Stomach (tissue), 9 donors: Measurements from ENCODE around the gene ECPAS. TPM values are rescaled to one million over a fixed set of nuclear protein-coding genes. Genes with fewer than 3 reads are reported as not detected.

Source experiments
- DNase-seq, 2 donors: peaks; one replicate each; pipeline versions ENCODE4 v3.0.0 to v3.0.0-alpha.2; 2013 to 2019
- H3K27ac ChIP-seq, 5 donors: fragments of 200-600 bp in 4 of 5; sonication (generic) in 4 of 5; one replicate each; pipeline ENCODE4 v1.5.1; 2013 to 2019; ENCODE audit warnings: mild to moderate bottlenecking in 1 of 5, moderate library complexity in 1 of 5
- H3K27me3 ChIP-seq, 3 donors: fragments of 200-600 bp; sonication (generic); one replicate each; pipeline ENCODE4 v1.5.1; 2017 to 2019; ENCODE audit warnings: mixed run types in 1 of 3
- H3K36me3 ChIP-seq, 4 donors: fragments of 200-600 bp; sonication (generic); 1 replicate in 3 of 4; 2 replicates in 1 of 4; pipeline ENCODE4 v1.5.1; 2016 to 2019
- H3K4me1 ChIP-seq, 4 donors: fragments of 200-600 bp; sonication (generic); one replicate each; pipeline ENCODE4 v1.5.1; 2016 to 2019
- H3K4me3 ChIP-seq, 4 donors: fragments of 200-600 bp; sonication (generic) in 3 of 4; one replicate each; pipeline ENCODE4 v1.5.1; 2016 to 2019; ENCODE audit warnings: mild to moderate bottlenecking in 1 of 4
- H3K9me3 ChIP-seq, 4 donors: fragments of 200-600 bp; sonication (generic); one replicate each; pipeline ENCODE4 v1.5.1; 2016 to 2019
- CTCF ChIP-seq, 7 experiments: fragments of 450-650 bp in 4 of 7; fragments of 200-600 bp in 3 of 7; sonication (generic) in 3 of 7; IDR thresholded peaks; one replicate each; pipeline ENCODE4 v1.5.1; 2016 to 2019; ENCODE audit warnings: antibody characterized with exemption in 7 of 7, control low read depth in 2 of 7, mild to moderate bottlenecking in 1 of 7
- EP300 ChIP-seq: sonication (generic); formaldehyde crosslinking; IDR thresholded peaks from one replicate; pipeline ENCODE4 v1.6.1; 2017; ENCODE audit warnings: antibody characterized with exemption
- POLR2A ChIP-seq, 4 donors: fragments of 450-650 bp; IDR thresholded peaks; one replicate each; pipeline ENCODE4 v1.6.1; 2016; ENCODE audit warnings: antibody characterized with exemption in 4 of 4, control low read depth in 2 of 4, mild to moderate bottlenecking in 1 of 4, moderate library complexity in 1 of 4
- POLR2AphosphoS5 ChIP-seq, 3 donors: sonication (generic); formaldehyde crosslinking; IDR thresholded peaks; one replicate each; pipeline ENCODE4 v1.6.1; 2016; ENCODE audit warnings: antibody characterized with exemption in 3 of 3
- WGBS, 5 donors: extraction: QIAGEN DNeasy Blood & Tissue Kit in 3 of 5; methylation state at CpG; one replicate each; pipeline versions ENCODE4 v1.1.5 to v1.1.7; 2013 to 2018; 5-methylcytosine and 5-hydroxymethylcytosine counted together
- intact Hi-C: fragments of 100-400 bp; cut with DNase I; formaldehyde crosslinking; loops from one replicate; pipeline ENCODE4 v1.15.1; 2023; ENCODE audit warnings: low total_unique reads
- polyA plus RNA-seq, 3 donors: library from polyadenylated mRNA; stranded (reverse); fragments of 200-250 nt; gene quantifications; one replicate each; pipeline ENCODE4 v1.2.3, GENCODE V29; 2013
- total RNA-seq, 5 donors: library from RNA; depleted of rRNA; stranded (reverse); fragments of >200 nt; gene quantifications; one replicate each; pipeline versions ENCODE4 v1.1.0 to v1.2.3, GENCODE V29; 2014 to 2016
- donor health status: healthy with polysubstance abuse.
- donor health status: Bipolar disorder and iron deficiency.
- donor health status: healthy.

The ECPAS gene
- total and polyA plus RNA-seq, 8 donors, result 13.6 to 147 (median 51.2) TPM

DNA sequence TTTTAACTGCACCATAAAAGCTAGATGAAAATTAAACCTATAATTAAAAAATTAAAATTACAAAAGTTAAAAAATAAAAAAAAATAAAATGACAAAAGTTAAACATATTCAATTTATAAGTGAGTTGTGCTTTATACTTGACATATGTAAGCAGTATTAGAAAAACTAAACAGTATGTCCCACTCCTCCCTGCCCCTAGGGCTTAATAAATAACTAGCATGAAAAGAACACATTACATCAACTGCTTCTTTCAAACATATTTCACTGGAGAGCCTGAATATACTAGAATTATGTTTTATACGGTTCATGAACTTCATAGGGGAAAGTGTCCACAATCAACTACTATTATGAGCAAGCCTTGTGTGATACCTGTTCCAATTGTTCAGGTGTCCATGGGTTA lies 47.6 kb downstream of the ECPAS start:
- intact Hi-C loops, result no loop called here
- Histone ChIP-seq H3K4me3 (no peak overlapping the region), H3K27me3 (no peaks in the 10 kb centered on the region), H3K36me3 (peaks cover 34 to 91% (median 88%) of the 10 kb centered on the region in 4 donors), H3K4me1 (peaks cover 0 to 13% (median 0%) of the 10 kb centered on the region in 4 donors), H3K27ac (no peak overlapping the region), H3K9me3 (no peaks in the 10 kb centered on the region)
- WGBS, 5 donors, result 60 to 81% (median 79%) methylated on average over 1 of the region's 1 CpG
- TF ChIP-seq POLR2AphosphoS5 (IDR thresholded peaks at IDR 0.05) (no peak), EP300 (no peak), CTCF (IDR thresholded peaks at IDR 0.05) (no peak), POLR2A (IDR thresholded peaks at IDR 0.05) (no peak)
- no peak for DNase-seq

GRCh38 chr9:111433082-111433481 lies 51.1 kb downstream of the ECPAS start:
- no peaks in the 10 kb centered on the region for H3K27me3 ChIP-seq
- peaks cover 0 to 13% (median 8%) of the 10 kb centered on the region in 4 donors for H3K4me1 ChIP-seq
- no peaks in the 10 kb centered on the region for H3K9me3 ChIP-seq
- H3K4me3 ChIP-seq, result no peak overlapping the region
- peaks cover 17 to 84% (median 80%) of the 10 kb centered on the region in 4 donors for H3K36me3 ChIP-seq
- peak; percentile 17 to 37 for DNase-seq
- TF ChIP-seq EP300, result no peak
- TF ChIP-seq POLR2AphosphoS5 (IDR thresholded peaks at IDR 0.05), result peak in 1 of 3 donors; percentile 29
- H3K27ac ChIP-seq, result peak overlapping the region in 1 of 5 donors; percentile 6
- WGBS, 5 donors, result 33 to 73% (median 40%) methylated on average over 3 of the region's 3 CpGs
- intact Hi-C loops, result no loop called here

GRCh38 chr9:111431684-111432083 lies 52.5 kb downstream of the ECPAS start:
- H3K36me3 ChIP-seq, result peaks cover 14 to 85% (median 82%) of the 10 kb centered on the region in 4 donors
- WGBS, 5 donors, result 56 to 71% (median 66%) methylated on average over 3 of the region's 3 CpGs
- intact Hi-C loops, result no loop called here

DNA sequence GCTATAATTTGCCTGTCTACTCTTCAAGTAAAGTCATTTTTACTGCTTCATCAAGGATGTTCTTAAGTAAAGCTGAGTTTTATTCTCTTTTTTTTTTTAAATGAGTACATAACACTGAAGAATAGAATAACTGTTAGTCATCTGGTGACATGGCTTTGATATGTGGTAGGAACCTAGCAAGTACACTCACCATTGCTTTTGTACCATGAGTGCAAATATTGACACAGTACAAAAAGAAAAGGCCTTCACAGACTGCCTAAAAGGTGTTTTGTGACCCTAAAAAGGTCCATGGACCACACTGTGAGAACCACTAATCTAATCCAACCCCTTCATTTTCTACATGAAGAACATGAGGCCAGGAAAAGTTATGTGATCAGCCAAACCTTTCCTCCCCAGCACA lies 55.0 kb downstream of the ECPAS start:
- Histone ChIP-seq H3K4me1 (peaks cover 0 to 13% (median 8%) of the 10 kb centered on the region in 4 donors), H3K9me3 (no peaks in the 10 kb centered on the region), H3K27me3 (no peaks in the 10 kb centered on the region), H3K36me3 (peaks cover 15 to 88% (median 85%) of the 10 kb centered on the region in 4 donors), H3K4me3 (no peak overlapping the region), H3K27ac (peak overlapping the region in 2 of 5 donors; percentile 27 to 30)
- TF ChIP-seq CTCF (IDR thresholded peaks at IDR 0.05), result no peak
- TF ChIP-seq EP300, result no peak
- no peak for TF ChIP-seq POLR2AphosphoS5 (IDR thresholded peaks at IDR 0.05)
- no peak for TF ChIP-seq POLR2A (IDR thresholded peaks at IDR 0.05)
- peak in 1 of 2 donors; percentile 29 for DNase-seq
- intact Hi-C loops, result no loop called here

More at GRCh38 chr9:111431684-111432083, 52.5 kb downstream of the ECPAS start:
- Histone ChIP-seq H3K9me3 (no peaks in the 10 kb centered on the region), H3K27me3 (no peaks in the 10 kb centered on the region), H3K4me1 (peaks cover 0 to 13% (median 8%) of the 10 kb centered on the region in 4 donors), H3K27ac (no peak overlapping the region), H3K4me3 (no peak overlapping the region)
- TF ChIP-seq POLR2AphosphoS5 (IDR thresholded peaks at IDR 0.05), result no peak
- no peak for TF ChIP-seq POLR2A (IDR thresholded peaks at IDR 0.05)
- no peak for TF ChIP-seq CTCF (IDR thresholded peaks at IDR 0.05)
- TF ChIP-seq EP300, result no peak
- DNase-seq, result no peak

GRCh38 chr9:111427186-111427585 lies 57.0 kb downstream of the ECPAS start:
- Histone ChIP-seq H3K4me3 (no peak overlapping the region), H3K27me3 (no peaks in the 10 kb centered on the region), H3K9me3 (no peaks in the 10 kb centered on the region), H3K4me1 (peaks cover 0 to 12% (median 2%) of the 10 kb centered on the region in 4 donors), H3K27ac (no peak overlapping the region), H3K36me3 (peaks cover 18 to 90% (median 82%) of the 10 kb centered on the region in 4 donors)
- intact Hi-C loops, result no loop called here
- no peak for DNase-seq
- TF ChIP-seq EP300, result no peak
- no peak for TF ChIP-seq POLR2AphosphoS5 (IDR thresholded peaks at IDR 0.05)
- TF ChIP-seq POLR2A (IDR thresholded peaks at IDR 0.05), result no peak
- TF ChIP-seq CTCF (IDR thresholded peaks at IDR 0.05), result no peak
